BJ (cell line): ENCODE data around the gene COL4A1. TPM values are rescaled to one million over a fixed set of nuclear protein-coding genes. Genes with fewer than 3 reads are reported as not detected.

Experiments used
- CTCF ChIA-PET: fragments of 350-600 bp; formaldehyde crosslinking; extraction: SDS; loops from one replicate; lab custom pipeline; 2021; ENCODE audit warnings: antibody characterized with exemption, inconsistent platforms; lab: Yijun Ruan, JAX
- POLR2A ChIA-PET: fragments of 300-600 bp; sonication (Branson Sonifier 250); formaldehyde crosslinking; extraction: SDS; loops from one replicate; lab custom pipeline; 2021; ENCODE audit warnings: antibody characterized with exemption; lab: Charles Lee
- DNase-seq: peaks from one replicate; pipeline ENCODE4 v3.0.0-alpha.2; 2011; ENCODE audit warnings: low read depth
- H3K27me3 ChIP-seq: 2 replicates; pipeline ENCODE4 v1.6.0; 2011; ENCODE audit warnings: low read length; ENCODE audit not compliant: control insufficient read depth, insufficient read depth
- H3K36me3 ChIP-seq: 2 replicates; pipeline ENCODE4 v1.5.1; 2011; ENCODE audit warnings: low read length; ENCODE audit not compliant: control insufficient read depth, insufficient read depth
- H3K4me3 ChIP-seq: 2 replicates; pipeline ENCODE4 v1.5.1; 2011; ENCODE audit warnings: low read depth, mild to moderate bottlenecking, control low read depth, low read length
- CTCF ChIP-seq: IDR thresholded peaks from 2 replicates; pipeline ENCODE4 v1.5.1; 2011; ENCODE audit warnings: low read depth, mild to moderate bottlenecking, control low read depth, inconsistent platforms, low read length, moderate library complexity; ENCODE audit not compliant: insufficient read depth
- polyA plus RNA-seq: library from polyadenylated mRNA; depleted of rRNA; stranded (reverse); fragments of >200 nt; gene quantifications from 2 replicates; pipeline ENCODE4 v1.2.3, GENCODE V29; 2011

Gene COL4A1
- polyA plus RNA-seq, 1 experiment: 375 TPM

DNA sequence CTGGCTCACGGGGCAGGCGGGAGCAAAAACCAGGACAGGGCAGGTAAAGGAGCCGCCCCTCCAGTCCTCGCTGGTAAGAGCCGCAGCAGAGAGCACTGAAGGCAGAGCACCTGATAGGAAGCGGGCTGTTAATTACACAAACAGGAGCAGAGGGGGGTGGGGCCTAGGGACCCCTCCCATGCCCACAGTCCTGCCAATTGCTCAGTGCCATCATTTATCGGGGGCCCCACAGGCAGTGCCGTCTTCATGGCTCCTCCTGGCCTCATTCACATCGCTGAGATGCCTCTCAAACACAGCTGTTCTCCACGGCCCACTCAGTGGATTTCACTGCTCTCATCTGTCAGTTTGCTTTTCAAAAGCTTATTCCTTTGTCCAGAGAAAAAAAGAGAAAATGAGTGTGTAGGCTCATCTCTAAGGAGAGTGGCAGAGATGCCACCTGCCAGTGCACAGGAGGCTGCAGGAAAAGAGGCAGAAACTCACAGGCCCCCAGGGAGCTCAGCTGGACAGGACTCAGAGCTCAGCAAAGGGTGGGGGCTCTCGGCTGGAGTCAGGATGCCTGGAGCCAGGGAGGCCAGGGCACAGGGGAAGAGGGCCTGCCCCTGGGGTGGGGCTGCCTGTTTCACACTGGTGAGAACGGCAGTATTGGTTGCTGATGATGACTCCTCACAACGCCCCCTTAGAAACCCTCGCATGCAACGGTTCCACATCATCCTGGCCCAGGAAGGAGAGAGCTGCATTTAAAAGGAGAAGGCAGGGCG, 174.6 kb downstream of the COL4A1 start:
- Histone ChIP-seq H3K27me3 (no peaks in the 10 kb centered on the region), H3K36me3 (no peaks in the 10 kb centered on the region), H3K4me3 (no peak overlapping the region)
- ChIA-PET CTCF (no interaction called here), POLR2A (no interaction called here)
- no peak for DNase-seq
- no peak for TF ChIP-seq CTCF

- CTCF ChIA-PET: interaction anchor here (0.6 to 1.1 kb wide), 2 partner anchors 162 to 211 kb away, joined by 3 read pairs; no protein-coding TSS in a partner anchor
- no peaks in the 10 kb centered on the region for H3K36me3 ChIP-seq
Observed at GRCh38 chr13:110131424-110131823, 175.5 kb downstream of the COL4A1 start.

DNA sequence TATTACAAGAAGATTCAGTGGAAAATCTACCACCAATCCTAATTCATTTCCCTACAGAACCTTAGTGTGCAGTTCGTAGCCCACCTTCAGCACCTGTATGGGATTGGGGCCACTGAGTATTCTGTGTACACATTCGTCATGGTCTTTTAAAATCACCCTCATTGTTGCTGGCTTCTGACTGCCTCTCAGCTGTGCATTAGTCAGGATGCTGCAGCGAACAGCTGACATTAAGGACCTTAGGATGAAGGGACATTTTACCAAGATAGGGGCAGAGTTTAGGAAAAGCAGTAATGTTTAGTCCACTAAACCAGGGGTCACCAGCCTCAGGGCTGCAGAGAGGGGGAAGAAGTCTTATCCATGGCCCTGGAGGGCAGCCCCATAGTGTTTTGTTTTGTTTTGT, 176.5 kb downstream of the COL4A1 start:
- POLR2A ChIA-PET: no interaction called here
- no peak for TF ChIP-seq CTCF
- DNase-seq: no peak
- no peaks in the 10 kb centered on the region for H3K27me3 ChIP-seq
- no peak overlapping the region for H3K4me3 ChIP-seq
- H3K36me3 ChIP-seq: no peaks in the 10 kb centered on the region
- CTCF ChIA-PET: interaction anchor here (1.1 kb wide), 1 partner anchor 161 kb away, joined by 3 read pairs; no protein-coding TSS in a partner anchor

More at GRCh38 chr13:110131424-110131823, 175.5 kb downstream of the COL4A1 start:
- Histone ChIP-seq H3K27me3 (no peaks in the 10 kb centered on the region), H3K4me3 (no peak overlapping the region)
- TF ChIP-seq CTCF: no peak
- POLR2A ChIA-PET: no interaction called here
- no peak for DNase-seq

DNA sequence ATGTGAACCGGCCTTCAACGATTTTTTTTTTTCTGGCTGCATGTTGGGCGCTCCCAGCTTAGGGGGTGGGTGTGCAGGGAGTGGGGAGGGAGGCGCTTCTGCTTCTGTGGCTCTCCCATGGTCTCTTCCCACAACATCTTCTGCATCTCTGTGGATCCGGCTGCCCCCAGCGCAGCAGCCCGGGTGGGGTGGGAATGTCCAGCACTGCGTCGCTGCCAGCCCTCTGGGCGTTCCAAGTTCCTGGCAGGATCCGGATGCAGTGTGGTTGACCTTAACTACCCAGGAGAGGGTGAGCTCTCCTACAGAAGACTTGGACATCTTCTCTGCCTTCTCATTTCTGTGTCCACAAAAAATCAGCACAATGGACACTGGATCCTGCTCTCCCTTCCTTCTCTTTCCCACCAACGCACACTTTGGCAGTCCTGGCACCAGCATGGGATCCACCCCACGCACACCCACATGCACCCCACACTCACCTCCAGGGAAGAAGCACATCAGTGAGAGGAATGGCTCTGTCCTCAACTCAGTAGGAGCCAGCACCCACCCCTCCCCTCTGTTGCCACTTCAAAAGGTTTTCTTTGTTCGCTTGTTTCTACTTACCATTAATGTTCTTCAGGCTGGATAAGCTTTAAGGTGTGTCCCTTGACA, 177.3 kb downstream of the COL4A1 start:
- DNase-seq: no peak
- Histone ChIP-seq H3K27me3 (no peaks in the 10 kb centered on the region), H3K36me3 (no peaks in the 10 kb centered on the region), H3K4me3 (no peak overlapping the region)
- ChIA-PET CTCF (interaction anchor here (0.7 kb wide), 1 partner anchor 1168 kb away, joined by 3 read pairs; no protein-coding TSS in a partner anchor), POLR2A (interaction anchor here (0.6 kb wide), 1 partner anchor 15 kb away, joined by 3 read pairs; no protein-coding TSS in a partner anchor)
- no peak for TF ChIP-seq CTCF

DNA sequence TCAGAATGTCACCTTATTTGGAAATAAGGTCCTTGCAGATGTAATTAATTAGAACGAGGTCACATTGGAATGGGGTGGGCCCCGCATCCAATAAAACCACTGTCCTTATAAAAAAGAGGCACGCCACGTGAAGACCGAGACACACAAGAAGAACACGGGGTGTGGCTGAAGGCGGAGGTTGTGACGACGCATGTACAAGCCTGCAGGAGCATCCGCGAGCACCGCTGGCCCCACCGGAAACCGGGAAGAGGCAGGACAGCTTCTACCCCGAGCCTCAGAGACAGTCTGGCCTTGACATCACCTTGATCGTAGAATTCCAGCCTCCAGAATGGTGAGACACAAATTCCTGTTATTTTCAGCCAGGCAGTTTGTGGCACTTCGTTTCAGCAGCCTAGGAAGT, 177.9 kb downstream of the COL4A1 start:
- H3K4me3 ChIP-seq: no peak overlapping the region
- no peaks in the 10 kb centered on the region for H3K27me3 ChIP-seq
- TF ChIP-seq CTCF: no peak
- POLR2A ChIA-PET: interaction anchor here (0.6 kb wide), 1 partner anchor 15 kb away, joined by 3 read pairs; no protein-coding TSS in a partner anchor
- H3K36me3 ChIP-seq: no peaks in the 10 kb centered on the region
- CTCF ChIA-PET: no interaction called here
- no peak for DNase-seq
